ENCODE measurements around the gene SSRP1.

SSRP1 gene

GRCh38 chr11:57321388-57322255 is 14.1 kb downstream of the SSRP1 start:
- no peak for DNase-seq (ENCODE audit: low read depth)
- peak overlapping the region; percentile 48 for H3K4me3 ChIP-seq (ENCODE audit: control insufficient read depth, low read depth, low read length)
- no peak for TF ChIP-seq CTCF (IDR thresholded peaks at IDR 0.05; ENCODE audit: control insufficient read depth, insufficient read depth, low read depth, low read length, missing control alignments)

- no peak for DNase-seq (ENCODE audit: low read depth)
- H3K4me3 ChIP-seq (ENCODE audit: control insufficient read depth, low read depth, low read length), result peak overlapping the region; percentile 6; the same call in 1 of the 2 replicates
- no peak for TF ChIP-seq CTCF (IDR thresholded peaks at IDR 0.05; ENCODE audit: control insufficient read depth, insufficient read depth, low read depth, low read length, missing control alignments)
These were observed 14.8 kb downstream of the SSRP1 start for GRCh38 chr11:57320719-57321387.

- TF ChIP-seq CTCF (IDR thresholded peaks at IDR 0.05; ENCODE audit: control insufficient read depth, insufficient read depth, low read depth, low read length, missing control alignments), result no peak
- H3K4me3 ChIP-seq (ENCODE audit: control insufficient read depth, low read depth, low read length), result no peak overlapping the region
- no peak for DNase-seq (ENCODE audit: low read depth)
These were observed 15.5 kb downstream of the SSRP1 start for GRCh38 chr11:57320067-57320718.

GRCh38 chr11:57318178-57318577 is 17.5 kb downstream of the SSRP1 start:
- no peak for DNase-seq (ENCODE audit: low read depth)
- no peak overlapping the region for H3K4me3 ChIP-seq (ENCODE audit: control insufficient read depth, low read depth, low read length)
- no peak for TF ChIP-seq CTCF (IDR thresholded peaks at IDR 0.05; ENCODE audit: control insufficient read depth, insufficient read depth, low read depth, low read length, missing control alignments)

GRCh38 chr11:57316017-57316416 is 19.7 kb downstream of the SSRP1 start:
- H3K4me3 ChIP-seq (ENCODE audit: control insufficient read depth, low read depth, low read length), result no peak overlapping the region
- no peak for DNase-seq (ENCODE audit: low read depth)
- no peak for TF ChIP-seq CTCF (IDR thresholded peaks at IDR 0.05; ENCODE audit: control insufficient read depth, insufficient read depth, low read depth, low read length, missing control alignments)

GRCh38 chr11:57315491-57315890 is 20.2 kb downstream of the SSRP1 start:
- no peak for DNase-seq (ENCODE audit: low read depth)
- TF ChIP-seq CTCF (IDR thresholded peaks at IDR 0.05; ENCODE audit: control insufficient read depth, insufficient read depth, low read depth, low read length, missing control alignments), result no peak
- no peak overlapping the region for H3K4me3 ChIP-seq (ENCODE audit: control insufficient read depth, low read depth, low read length)

Measured in AG09309 (cell line).